K562 (cell line): ENCODE measurements around the gene GPR39. TPM values are rescaled to one million over a fixed set of nuclear protein-coding genes. Genes with fewer than 3 reads are reported as not detected.

Experiments
- ATAC-seq: fragments of 200-7000 bp; cut with Tn5 transposase; 3 replicates; pipeline ENCODE4 v1.9.1; 2020; ENCODE audit warnings: moderate library complexity
- BruUV-seq: library from RNA; stranded (reverse); fragments of 400-500 nt; replicated peaks from 2 replicates; lab custom pipeline; 2021; lab: Mats Ljungman, UMichigan
- CTCF ChIA-PET: fragments of 300-600 bp; formaldehyde crosslinking; extraction: SDS; loops from one replicate; lab custom pipeline; 2021; ENCODE audit warnings: low intra/inter-chr PET ratio; lab: Yijun Ruan, JAX
- POLR2A ChIA-PET: fragments of 300-600, 350-650 bp; sonication (Branson Sonifier 250); formaldehyde crosslinking; extraction: SDS; loops from one replicate; lab custom pipeline; 2021; ENCODE audit warnings: antibody characterized with exemption, inconsistent platforms; lab: Yijun Ruan, JAX
- DNase-seq, 4 experiments: peaks; one replicate each; pipeline versions ENCODE4 v3.0.0 to v3.0.0-alpha.2; 2011 to 2018; ENCODE audit warnings: low spot score in 3 of 4, mixed read lengths in 3 of 4; ENCODE audit errors: extremely low read depth in 1 of 4
- FAIRE-seq: peaks from 2 replicates; lab custom pipeline; 2011; peaks lifted over from hg19 to GRCh38; lab: Jason Lieb, UNC
- H2AFZ ChIP-seq: 2 replicates; pipeline ENCODE4 v1.6.0; 2011; ENCODE audit warnings: low read depth, low read length, control low read depth, inconsistent platforms
- H3K27ac ChIP-seq: fragments of 200-600 bp; 3 replicates; pipeline ENCODE4 v1.8.0; 2011; ENCODE audit warnings: low read depth, mild to moderate bottlenecking, control low read depth, inconsistent platforms, low read length, moderate library complexity, mixed read lengths; ENCODE audit errors: extremely low read depth
- H3K27me3 ChIP-seq, 2 experiments: fragments of 300-600 bp in 1 of 2; 2 replicates in 1 of 2; 3 replicates in 1 of 2; pipeline versions ENCODE4 v1.6.0 to v1.8.0; 2011; ENCODE audit warnings: inconsistent platforms in 2 of 2, low read length in 2 of 2, mild to moderate bottlenecking in 1 of 2, mixed read lengths in 1 of 2, moderate library complexity in 1 of 2; ENCODE audit not compliant: control insufficient read depth in 2 of 2, insufficient read depth in 2 of 2
- H3K36me3 ChIP-seq: fragments of 300-600 bp; 3 replicates; pipeline ENCODE4 v1.8.0; 2011; ENCODE audit warnings: mild to moderate bottlenecking, low read length, inconsistent platforms; ENCODE audit not compliant: control insufficient read depth, insufficient read depth
- H3K4me1 ChIP-seq, 2 experiments: fragments of 200-600 bp in 1 of 2; replicated peaks in 1 of 2; 2 replicates in 1 of 2; 3 replicates in 1 of 2; pipeline versions ENCODE4 v1.5.1 to v1.8.0; 2011; ENCODE audit warnings: inconsistent platforms in 2 of 2, low read length in 2 of 2, mild to moderate bottlenecking in 1 of 2, mixed read lengths in 1 of 2, moderate library complexity in 1 of 2; ENCODE audit not compliant: control insufficient read depth in 2 of 2, insufficient read depth in 2 of 2
- H3K4me2 ChIP-seq: 2 replicates; pipeline ENCODE4 v1.6.1; 2011; ENCODE audit warnings: low read length, control low read depth, inconsistent platforms, mixed read lengths; ENCODE audit not compliant: insufficient read depth
- H3K4me3 ChIP-seq: fragments of 200-600 bp; sonication (generic), shearing (Covaris generic); 2 replicates; pipeline ENCODE4 v1.5.1; 2016; ENCODE audit warnings: control low read depth, inconsistent platforms
- H3K79me2 ChIP-seq: fragments of 200-600 bp; 3 replicates; pipeline ENCODE4 v1.8.0; 2011; ENCODE audit warnings: low read length, inconsistent platforms; ENCODE audit not compliant: control insufficient read depth, insufficient read depth
- H3K9ac ChIP-seq, 2 experiments: 2 replicates each; pipeline versions ENCODE4 v1.6.0 to v1.6.1; 2011; ENCODE audit warnings: low read depth in 2 of 2, low read length in 2 of 2, control low read depth in 1 of 2, inconsistent platforms in 1 of 2, mild to moderate bottlenecking in 1 of 2, mixed read lengths in 1 of 2; ENCODE audit not compliant: insufficient read depth in 1 of 2
- H3K9me1 ChIP-seq: one replicate; pipeline ENCODE4 v1.6.0; 2011; ENCODE audit warnings: inconsistent platforms, mild to moderate bottlenecking, low read length, moderate library complexity; ENCODE audit not compliant: control insufficient read depth, insufficient read depth
- H3K9me3 ChIP-seq: replicated peaks from 2 replicates; pipeline ENCODE4 v1.5.1; 2011; ENCODE audit warnings: low read depth, low read length, inconsistent platforms; ENCODE audit not compliant: control insufficient read depth, insufficient read depth
- H4K20me1 ChIP-seq: replicated peaks from 2 replicates; pipeline ENCODE4 v1.6.1; 2011; ENCODE audit warnings: low read length, inconsistent platforms, mixed read lengths; ENCODE audit not compliant: control insufficient read depth, insufficient read depth
- BRCA1 ChIP-seq, 2 experiments: fragments of 450-650 bp in 1 of 2; sonication (generic) in 1 of 2; formaldehyde crosslinking in 1 of 2; IDR thresholded peaks; 2 replicates each; pipeline versions ENCODE4 v1.5.0 to v1.6.1; 2017 to 2020; ENCODE audit warnings: mild to moderate bottlenecking in 1 of 2, missing genetic modification reagents in 1 of 2
- WGBS: fragments of 100-300 bp; shearing (Covaris generic); methylation state at CpG from one replicate; pipeline ENCODE4 v1.1.6; 2016; ENCODE audit warnings: low coverage, mixed read lengths; ENCODE audit not compliant: insufficient coverage; ENCODE audit errors: missing lambda C conversion rate; 5-methylcytosine and 5-hydroxymethylcytosine counted together
- in situ Hi-C: fragments of 300-500 bp; cut with MboI; formaldehyde crosslinking; loops from 4 replicates; pipeline ENCODE4 v1.15.0; 2018; ENCODE audit warnings: inconsistent platforms, mixed read lengths
- intact Hi-C: fragments of 100-400 bp; cut with micrococcal nuclease; formaldehyde crosslinking; loops from 2 replicates; pipeline ENCODE4 v1.14.2; 2022
- polyA plus RNA-seq, 8 experiments: library from polyadenylated mRNA; depleted of rRNA in 4 of 8; stranded (reverse) in 5 of 8; unstranded in 3 of 8; fragments of >200 nt; fragmentation: Nextera tagmentation in 2 of 8; fragmentation: Illumina TruSeq in 1 of 8; extraction: Ambion mirVana in 2 of 8; extraction: Trizol in 1 of 8; gene quantifications; 2 replicates each; pipeline versions ENCODE4 v1.2.1 to v1.2.3, GENCODE V29; 2011 to 2014; ENCODE audit warnings: inconsistent platforms in 1 of 8, missing spikeins in 1 of 8
- total RNA-seq, 7 experiments: library from RNA; depleted of rRNA in 6 of 7; stranded (reverse); fragments of >200 nt in 6 of 7; fragmentation: Illumina TruSeq in 2 of 7; extraction: Trizol in 2 of 7; gene quantifications; 2 replicates each; pipeline versions ENCODE4 v1.2.1 to v1.2.3, GENCODE V29; 2011 to 2021; ENCODE audit warnings: low replicate concordance in 1 of 7
- TF ChIP-seq, protein P1 (sequence below), 3 experiments: IDR thresholded peaks in 2 of 3; conservative IDR thresholded peaks in 1 of 3; 2 replicates each; pipeline ENCODE4 v1.5.1; 2011 to 2012; ENCODE audit warnings: low read length in 3 of 3, mild to moderate bottlenecking in 3 of 3, control low read depth in 2 of 3, improper control_type of control experiment in 1 of 3, inconsistent platforms in 1 of 3, low read depth in 1 of 3, mixed read lengths in 1 of 3, moderate library complexity in 1 of 3; ENCODE audit not compliant: insufficient read depth in 2 of 3

Gene GPR39
- total and polyA plus RNA-seq, 9 of the 15 experiments (the other 6 are each of a cell fraction or from before 2014, with no cell fraction given), result 0.04 TPM; not detected in 8

DNA sequence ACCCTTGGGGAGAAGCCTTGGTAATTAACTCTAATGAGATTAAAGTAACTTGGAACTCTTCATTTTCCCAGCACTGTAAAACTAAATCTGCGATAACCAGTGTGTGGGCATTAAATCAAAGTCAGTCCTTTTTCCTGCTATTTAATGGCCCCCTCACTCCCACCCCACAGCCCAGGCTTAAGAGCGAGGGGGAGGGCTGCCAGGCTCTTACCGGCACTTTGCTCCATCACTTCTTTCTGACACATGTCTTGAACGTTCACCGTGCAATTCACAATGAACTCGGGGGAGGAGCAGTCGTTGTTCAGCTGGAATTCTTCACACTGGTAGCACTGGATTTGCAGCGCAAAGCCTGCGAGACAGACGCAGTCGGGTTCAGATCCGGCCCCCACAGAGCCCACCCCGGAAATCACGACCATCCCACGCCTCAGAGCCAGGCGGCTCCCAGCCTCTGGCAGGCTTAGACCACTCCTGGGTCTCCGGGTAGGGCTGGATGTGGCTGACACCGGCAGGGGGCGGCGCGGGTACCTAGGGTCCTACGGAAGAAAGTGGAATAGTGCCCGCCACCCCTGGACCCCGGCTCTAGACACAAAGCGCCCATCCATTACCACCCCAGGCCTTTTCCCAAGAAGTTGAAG, 251.7 kb downstream of the GPR39 start:
- Histone ChIP-seq H3K36me3 (no peaks in the 10 kb centered on the region), H3K27me3 (peaks cover 2 to 21% of the 10 kb centered on the region in 2 experiments; a peak in 3 of 5 replicates), H3K27ac (no peak overlapping the region), H3K9me1 (no peaks in the 10 kb centered on the region), H3K9ac (no peak overlapping the region), H3K9me3 (no peaks in the 10 kb centered on the region), H3K79me2 (no peaks in the 10 kb centered on the region), H3K4me1 (peaks cover 0 to 12% of the 10 kb centered on the region in 2 experiments; a peak in 1 of 5 replicates), H3K4me2 (no peak overlapping the region), H2AFZ (no peak overlapping the region), H3K4me3 (no peak overlapping the region), H4K20me1 (no peaks in the 10 kb centered on the region)
- WGBS, result 5% methylated on average over 17 of the region's 25 CpGs
- FAIRE-seq (no peak), DNase-seq (no peak), ATAC-seq (no peak)
- BruUV-seq, result no TSS peak
- ChIA-PET POLR2A (no interaction called here), CTCF (no interaction called here)
- no peak for TF ChIP-seq BRCA1 (IDR thresholded peaks at IDR 0.05)
- no peak for TF ChIP-seq BRCA1 (CRISPR knock-in tag; IDR thresholded peaks at IDR 0.05)
- TF ChIP-seq, protein P1, sequence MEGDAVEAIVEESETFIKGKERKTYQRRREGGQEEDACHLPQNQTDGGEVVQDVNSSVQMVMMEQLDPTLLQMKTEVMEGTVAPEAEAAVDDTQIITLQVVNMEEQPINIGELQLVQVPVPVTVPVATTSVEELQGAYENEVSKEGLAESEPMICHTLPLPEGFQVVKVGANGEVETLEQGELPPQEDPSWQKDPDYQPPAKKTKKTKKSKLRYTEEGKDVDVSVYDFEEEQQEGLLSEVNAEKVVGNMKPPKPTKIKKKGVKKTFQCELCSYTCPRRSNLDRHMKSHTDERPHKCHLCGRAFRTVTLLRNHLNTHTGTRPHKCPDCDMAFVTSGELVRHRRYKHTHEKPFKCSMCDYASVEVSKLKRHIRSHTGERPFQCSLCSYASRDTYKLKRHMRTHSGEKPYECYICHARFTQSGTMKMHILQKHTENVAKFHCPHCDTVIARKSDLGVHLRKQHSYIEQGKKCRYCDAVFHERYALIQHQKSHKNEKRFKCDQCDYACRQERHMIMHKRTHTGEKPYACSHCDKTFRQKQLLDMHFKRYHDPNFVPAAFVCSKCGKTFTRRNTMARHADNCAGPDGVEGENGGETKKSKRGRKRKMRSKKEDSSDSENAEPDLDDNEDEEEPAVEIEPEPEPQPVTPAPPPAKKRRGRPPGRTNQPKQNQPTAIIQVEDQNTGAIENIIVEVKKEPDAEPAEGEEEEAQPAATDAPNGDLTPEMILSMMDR (IDR thresholded peaks at IDR 0.05 in 2 of 3, conservative IDR thresholded peaks at IDR 0.05 in 1 of 3; ENCODE audit: insufficient read depth in 2 of 3, low read depth in 1 of 3, low read length in 3 of 3), result 0 out of 6 replicates have a peak, but pooled peaks of 1 of the 3 experiments have one; percentile 2
- intact Hi-C loops (no loop called here), in situ Hi-C loops (no loop called here)
